GM12875 (cell line): ENCODE measurements around the gene BRMS1L.

Source experiments
- H3K4me3 ChIP-seq: one replicate; pipeline ENCODE4 v1.5.1; 2011; ENCODE audit warnings: low read depth, low read length, control low read depth
- TF ChIP-seq, protein P1 (sequence below): IDR thresholded peaks from 2 replicates; pipeline ENCODE4 v1.5.1; 2011; ENCODE audit warnings: low read depth, mild to moderate bottlenecking, control low read depth, inconsistent platforms, low read length, moderate library complexity, borderline replicate concordance; ENCODE audit not compliant: insufficient read depth

The BRMS1L gene

DNA sequence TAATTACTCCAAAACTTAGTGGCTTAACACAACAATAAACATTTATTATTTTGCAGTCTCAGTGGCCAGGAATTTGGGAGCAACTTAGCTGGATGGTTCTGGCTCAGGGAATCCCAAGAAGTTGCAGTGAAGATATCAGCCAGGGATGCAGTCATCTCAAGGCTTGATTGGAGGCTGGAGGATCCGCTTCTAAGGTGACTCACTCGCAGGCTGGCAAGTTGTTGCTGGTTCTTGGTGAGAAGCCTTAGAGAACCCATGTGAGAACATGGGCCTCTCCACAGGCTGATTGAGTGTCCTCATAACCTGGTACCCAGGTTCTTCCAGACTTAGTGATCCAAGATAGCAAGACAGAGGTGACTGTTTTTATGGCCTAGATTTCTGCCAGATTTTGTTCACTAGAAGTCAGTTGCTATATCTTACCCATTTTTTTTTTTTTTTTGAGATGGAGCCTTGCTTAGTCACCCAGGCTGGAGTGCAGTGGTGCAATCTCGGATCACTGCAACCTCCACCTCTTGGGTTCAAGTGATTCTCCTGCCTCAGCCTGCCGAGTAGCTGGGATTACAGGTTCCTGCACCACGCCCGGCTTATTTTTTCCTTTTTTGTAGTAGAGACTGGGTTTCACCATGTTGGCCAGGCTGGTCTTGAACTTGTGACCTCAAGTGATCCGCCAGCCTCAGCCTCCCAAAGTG lies 32.5 kb downstream of the BRMS1L start:
- TF ChIP-seq, protein P1, sequence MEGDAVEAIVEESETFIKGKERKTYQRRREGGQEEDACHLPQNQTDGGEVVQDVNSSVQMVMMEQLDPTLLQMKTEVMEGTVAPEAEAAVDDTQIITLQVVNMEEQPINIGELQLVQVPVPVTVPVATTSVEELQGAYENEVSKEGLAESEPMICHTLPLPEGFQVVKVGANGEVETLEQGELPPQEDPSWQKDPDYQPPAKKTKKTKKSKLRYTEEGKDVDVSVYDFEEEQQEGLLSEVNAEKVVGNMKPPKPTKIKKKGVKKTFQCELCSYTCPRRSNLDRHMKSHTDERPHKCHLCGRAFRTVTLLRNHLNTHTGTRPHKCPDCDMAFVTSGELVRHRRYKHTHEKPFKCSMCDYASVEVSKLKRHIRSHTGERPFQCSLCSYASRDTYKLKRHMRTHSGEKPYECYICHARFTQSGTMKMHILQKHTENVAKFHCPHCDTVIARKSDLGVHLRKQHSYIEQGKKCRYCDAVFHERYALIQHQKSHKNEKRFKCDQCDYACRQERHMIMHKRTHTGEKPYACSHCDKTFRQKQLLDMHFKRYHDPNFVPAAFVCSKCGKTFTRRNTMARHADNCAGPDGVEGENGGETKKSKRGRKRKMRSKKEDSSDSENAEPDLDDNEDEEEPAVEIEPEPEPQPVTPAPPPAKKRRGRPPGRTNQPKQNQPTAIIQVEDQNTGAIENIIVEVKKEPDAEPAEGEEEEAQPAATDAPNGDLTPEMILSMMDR, result no peak
- H3K4me3 ChIP-seq, result no peak overlapping the region

- TF ChIP-seq, protein P1, result no peak
- H3K4me3 ChIP-seq, result no peak overlapping the region
Observed at GRCh38 chr14:35861204-35861868, 35.2 kb downstream of the BRMS1L start.

DNA sequence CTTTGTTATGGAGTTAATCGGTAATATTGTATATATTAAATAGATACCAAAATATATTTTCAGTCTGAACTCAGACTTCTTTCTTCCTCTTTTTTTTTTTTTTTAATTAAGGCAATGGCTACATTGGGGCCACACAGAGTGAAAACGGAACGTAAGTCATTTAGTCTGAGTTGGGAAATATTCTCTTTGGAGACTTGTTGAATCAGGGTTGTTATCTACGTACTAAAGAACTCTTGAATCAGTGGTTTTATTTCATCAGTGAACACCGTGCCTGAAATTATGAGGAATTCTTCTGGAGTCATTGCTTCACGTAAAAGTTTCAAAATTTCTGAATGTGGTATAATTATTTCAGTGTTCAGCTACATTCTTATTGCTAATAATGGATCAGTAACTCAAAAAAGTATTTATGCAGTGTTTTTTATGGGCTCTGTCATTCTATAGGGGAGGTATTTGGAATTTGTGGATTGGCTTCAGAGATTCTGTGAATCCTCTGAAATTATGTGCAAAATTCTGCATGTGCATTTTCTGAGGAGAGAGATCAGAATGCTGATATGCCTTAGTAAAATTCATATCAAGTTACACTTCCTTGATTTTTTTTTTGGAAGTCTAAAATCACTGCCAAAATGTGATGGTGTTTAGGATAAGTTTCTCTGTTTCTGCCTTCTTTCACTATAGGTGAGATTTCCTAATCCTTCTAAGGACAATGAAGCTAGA lies 39.6 kb downstream of the BRMS1L start:
- H3K4me3 ChIP-seq, result no peak overlapping the region
- TF ChIP-seq, protein P1, result no peak

- TF ChIP-seq, protein P1, result no peak
- H3K4me3 ChIP-seq, result no peak overlapping the region
Observed at GRCh38 chr14:35866595-35867279, 40.6 kb downstream of the BRMS1L start.

DNA sequence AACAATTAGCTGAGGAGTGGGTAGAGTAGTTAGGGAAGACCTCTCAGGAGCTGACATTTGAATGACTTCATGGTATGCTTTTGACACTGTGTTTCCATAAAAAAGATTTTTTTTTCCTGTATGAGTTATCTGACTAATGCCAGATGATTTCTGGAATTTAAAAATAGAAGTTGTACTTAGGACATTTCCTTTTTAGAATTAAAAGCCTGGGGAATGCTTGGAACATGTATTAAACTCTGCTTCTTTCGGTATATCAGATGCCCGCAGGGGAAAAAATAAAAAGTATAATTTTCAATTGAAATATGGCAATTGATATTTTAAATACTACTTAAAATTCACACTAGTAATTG lies 41.1 kb downstream of the BRMS1L start:
- no peak overlapping the region for H3K4me3 ChIP-seq
- TF ChIP-seq, protein P1, result no peak

- TF ChIP-seq, protein P1, result no peak
Observed at GRCh38 chr14:35875296-35875695, 49.2 kb downstream of the BRMS1L start.

More at GRCh38 chr14:35875296-35875695, 49.2 kb downstream of the BRMS1L start:
- H3K4me3 ChIP-seq, result no peak overlapping the region
